IPS-20b (cell line): ENCODE data around the gene RAMACL.
"Not testable (repeated sequence)": the region's sequence is repeated elsewhere in the genome, so short reads cannot be mapped to it uniquely, and the experiment has no call there.

Source experiments
- H3K27ac ChIP-seq: one replicate; pipeline ENCODE4 v1.5.1; 2013; ENCODE audit warnings: low read length
- H3K27me3 ChIP-seq: 2 replicates; pipeline ENCODE4 v1.6.1; 2013; ENCODE audit warnings: mild to moderate bottlenecking, low read length, inconsistent platforms; ENCODE audit not compliant: insufficient read depth
- H3K36me3 ChIP-seq: 2 replicates; pipeline ENCODE4 v1.6.1; 2013; ENCODE audit warnings: low read depth, mild to moderate bottlenecking, inconsistent platforms, low read length, moderate library complexity; ENCODE audit not compliant: insufficient read depth
- H3K4me1 ChIP-seq: 2 replicates; pipeline ENCODE4 v1.6.1; 2013; ENCODE audit warnings: mild to moderate bottlenecking, control low read depth, inconsistent platforms, low read length, moderate library complexity; ENCODE audit not compliant: insufficient read depth
- H3K4me3 ChIP-seq: 2 replicates; pipeline ENCODE4 v1.5.1; 2013; ENCODE audit warnings: mild to moderate bottlenecking, low read length, inconsistent platforms
- H3K9ac ChIP-seq: 2 replicates; pipeline ENCODE4 v1.6.1; 2013; ENCODE audit warnings: low read depth, mild to moderate bottlenecking, inconsistent platforms, low read length, moderate library complexity
- H3K9me3 ChIP-seq: 2 replicates; pipeline ENCODE4 v1.6.1; 2013; ENCODE audit warnings: mild to moderate bottlenecking, low read depth, low read length, inconsistent platforms; ENCODE audit not compliant: insufficient read depth

Gene RAMACL

GRCh38 chr6:166543603-166544295 lies 42.7 kb downstream of the RAMACL start:
- H3K27ac ChIP-seq, result no peak overlapping the region
- no peaks in the 10 kb centered on the region for H3K27me3 ChIP-seq
- H3K9ac ChIP-seq, result no peak overlapping the region
- H3K4me3 ChIP-seq, result no peak overlapping the region
- H3K36me3 ChIP-seq, result no peaks in the 10 kb centered on the region
- H3K9me3 ChIP-seq, result no peaks in the 10 kb centered on the region
- H3K4me1 ChIP-seq, result peaks cover 31% of the 10 kb centered on the region

DNA sequence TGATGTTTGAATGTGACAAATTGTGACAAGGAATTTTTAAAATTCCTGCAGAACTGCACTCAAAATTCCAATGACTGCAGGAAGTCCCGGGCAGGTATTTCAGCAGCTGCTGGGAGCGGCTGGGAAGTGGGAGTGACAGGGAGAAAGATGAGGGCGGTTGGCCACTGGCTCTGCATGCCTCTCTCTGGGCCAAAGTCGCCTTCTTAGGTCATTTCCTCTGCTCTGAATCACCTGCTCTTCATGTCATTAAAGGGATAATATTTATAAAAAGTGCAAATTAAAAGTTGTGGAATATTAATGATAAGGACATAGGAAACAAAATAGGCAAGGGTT lies 43.9 kb downstream of the RAMACL start:
- Histone ChIP-seq H3K9ac (no peak overlapping the region), H3K36me3 (no peaks in the 10 kb centered on the region), H3K27ac (no peak overlapping the region), H3K27me3 (no peaks in the 10 kb centered on the region), H3K4me3 (no peak overlapping the region), H3K9me3 (no peaks in the 10 kb centered on the region), H3K4me1 (peaks cover 31% of the 10 kb centered on the region)

GRCh38 chr6:166541876-166542579 lies 44.5 kb downstream of the RAMACL start:
- H3K4me3 ChIP-seq, result no peak overlapping the region
- H3K4me1 ChIP-seq, result peaks cover 31% of the 10 kb centered on the region
- no peaks in the 10 kb centered on the region for H3K27me3 ChIP-seq
- no peak overlapping the region for H3K27ac ChIP-seq
- no peaks in the 10 kb centered on the region for H3K9me3 ChIP-seq
- no peaks in the 10 kb centered on the region for H3K36me3 ChIP-seq
- no peak overlapping the region for H3K9ac ChIP-seq

GRCh38 chr6:166541366-166541765 lies 45.1 kb downstream of the RAMACL start:
- Histone ChIP-seq H3K36me3 (no peaks in the 10 kb centered on the region), H3K9ac (no peak overlapping the region), H3K27me3 (no peaks in the 10 kb centered on the region), H3K27ac (no peak overlapping the region), H3K4me3 (no peak overlapping the region), H3K9me3 (no peaks in the 10 kb centered on the region), H3K4me1 (peaks cover 31% of the 10 kb centered on the region)

DNA sequence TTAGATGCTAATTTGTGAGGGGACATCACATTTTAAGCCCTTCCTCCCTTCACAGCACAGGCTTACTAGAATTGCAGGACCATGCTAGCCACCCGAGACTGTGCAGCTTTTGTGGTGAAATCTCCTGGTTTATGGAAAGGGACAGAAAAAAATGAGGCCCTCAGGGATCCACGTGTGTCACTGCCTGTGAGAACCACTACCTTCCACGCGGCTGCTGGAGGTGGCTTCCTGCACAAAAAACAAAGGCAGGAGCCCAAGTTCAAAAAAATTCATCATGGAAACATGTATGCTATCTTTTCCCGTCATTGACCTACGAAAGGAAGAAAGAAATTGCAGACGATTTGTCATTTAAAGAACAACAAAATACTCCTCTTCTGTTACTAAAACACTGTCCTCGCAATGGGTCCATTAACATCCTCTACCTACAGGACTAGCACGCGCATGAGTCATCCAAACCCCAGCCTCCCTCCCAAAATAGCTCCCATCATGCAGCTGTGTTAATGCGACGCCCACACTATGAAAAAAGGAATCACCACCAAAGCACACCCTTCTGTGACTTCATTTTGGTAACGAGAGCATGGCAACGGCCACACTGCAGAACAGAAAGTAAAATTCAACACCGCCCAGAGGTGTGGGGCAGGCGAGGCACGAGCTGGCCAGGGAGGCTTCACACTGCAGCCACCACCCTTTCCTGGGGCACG lies 45.7 kb downstream of the RAMACL start:
- H3K4me1 ChIP-seq, result peaks cover 31% of the 10 kb centered on the region
- H3K9me3 ChIP-seq, result no peaks in the 10 kb centered on the region
- H3K4me3 ChIP-seq, result no peak overlapping the region
- H3K27me3 ChIP-seq, result no peaks in the 10 kb centered on the region
- H3K9ac ChIP-seq, result no peak overlapping the region
- H3K36me3 ChIP-seq, result no peaks in the 10 kb centered on the region
- H3K27ac ChIP-seq, result no peak overlapping the region

DNA sequence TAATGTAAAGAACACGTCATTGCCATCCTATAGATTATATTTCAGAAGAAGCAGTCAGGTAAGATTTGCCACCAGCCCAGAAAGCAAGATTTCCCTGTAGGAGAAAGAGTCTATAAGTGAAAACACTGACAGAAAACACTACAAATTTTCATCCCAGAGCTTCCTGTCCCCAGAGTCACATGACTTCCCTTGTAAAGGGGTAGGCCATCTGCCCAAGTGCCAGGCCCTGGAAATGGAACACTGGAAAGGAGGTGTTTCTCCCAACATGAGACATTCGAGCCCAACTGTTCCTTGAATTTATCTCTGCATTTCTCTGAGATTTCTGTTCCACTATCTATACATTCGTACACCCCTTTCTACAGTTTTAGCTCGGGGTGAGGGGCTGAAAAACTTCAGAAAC lies 46.9 kb downstream of the RAMACL start:
- Histone ChIP-seq H3K4me1 (peaks cover 31% of the 10 kb centered on the region), H3K27ac (no peak overlapping the region), H3K9me3 (no peaks in the 10 kb centered on the region), H3K27me3 (no peaks in the 10 kb centered on the region), H3K9ac (no peak overlapping the region), H3K4me3 (no peak overlapping the region), H3K36me3 (peaks cover 2% of the 10 kb centered on the region; the same call in 1 of the 2 replicates)

GRCh38 chr6:166539011-166539385 lies 47.5 kb downstream of the RAMACL start:
- H3K27me3 ChIP-seq, H3K36me3 ChIP-seq, H3K9me3 ChIP-seq, H3K9ac ChIP-seq, H3K4me3 ChIP-seq, H3K27ac ChIP-seq: not testable (repeated sequence)
- peaks cover 31% of the 10 kb centered on the region for H3K4me1 ChIP-seq

GRCh38 chr6:166538297-166539010 lies 48.0 kb downstream of the RAMACL start:
- Histone ChIP-seq H3K9ac (no peak overlapping the region), H3K4me3 (no peak overlapping the region), H3K27ac (no peak overlapping the region), H3K27me3 (no peaks in the 10 kb centered on the region), H3K36me3 (peaks cover 5% of the 10 kb centered on the region; the same call in 1 of the 2 replicates), H3K4me1 (peaks cover 31% of the 10 kb centered on the region), H3K9me3 (no peaks in the 10 kb centered on the region)

DNA sequence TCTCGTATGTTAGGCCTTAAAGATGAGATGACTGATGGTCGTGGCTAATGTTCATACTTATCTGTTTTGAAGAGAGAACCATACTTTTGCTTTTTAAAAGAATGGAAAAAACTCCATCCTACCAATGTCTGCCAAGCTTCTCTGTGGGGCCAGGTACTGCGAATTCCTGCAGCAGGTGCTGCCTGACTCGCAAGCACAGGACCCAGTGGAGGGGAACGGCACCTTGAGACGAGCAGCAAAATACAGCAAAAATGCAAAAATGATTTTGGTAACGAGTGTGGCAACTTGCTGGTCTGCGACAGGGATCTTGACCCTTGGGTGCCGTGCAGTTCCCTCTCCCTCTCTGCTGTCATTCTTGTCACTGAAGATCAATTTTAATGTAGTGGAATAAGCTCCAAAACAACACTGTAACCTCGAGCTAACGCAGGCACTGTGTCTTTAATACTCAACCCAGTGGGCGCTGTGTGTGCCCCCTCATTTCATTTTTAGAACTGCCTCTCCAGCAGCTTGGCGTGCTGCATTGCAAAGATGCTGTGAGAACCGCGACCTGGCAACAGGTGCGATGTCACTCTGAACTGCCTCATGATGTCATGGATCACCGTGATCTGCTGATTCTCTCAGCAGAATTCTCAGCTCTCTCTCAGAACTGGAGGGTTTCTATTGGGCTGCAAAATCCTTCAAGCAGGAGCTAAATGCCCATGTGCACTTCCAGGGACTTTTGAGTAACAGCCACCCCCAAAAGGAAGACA lies 51.6 kb downstream of the RAMACL start:
- H3K9ac ChIP-seq, result no peak overlapping the region
- H3K4me1 ChIP-seq, result peaks cover 4% of the 10 kb centered on the region
- H3K27me3 ChIP-seq, result no peaks in the 10 kb centered on the region
- H3K27ac ChIP-seq, result no peak overlapping the region
- no peak overlapping the region for H3K4me3 ChIP-seq
- peaks cover 15% of the 10 kb centered on the region; the same call in 1 of the 2 replicates for H3K36me3 ChIP-seq
- no peaks in the 10 kb centered on the region for H3K9me3 ChIP-seq

DNA sequence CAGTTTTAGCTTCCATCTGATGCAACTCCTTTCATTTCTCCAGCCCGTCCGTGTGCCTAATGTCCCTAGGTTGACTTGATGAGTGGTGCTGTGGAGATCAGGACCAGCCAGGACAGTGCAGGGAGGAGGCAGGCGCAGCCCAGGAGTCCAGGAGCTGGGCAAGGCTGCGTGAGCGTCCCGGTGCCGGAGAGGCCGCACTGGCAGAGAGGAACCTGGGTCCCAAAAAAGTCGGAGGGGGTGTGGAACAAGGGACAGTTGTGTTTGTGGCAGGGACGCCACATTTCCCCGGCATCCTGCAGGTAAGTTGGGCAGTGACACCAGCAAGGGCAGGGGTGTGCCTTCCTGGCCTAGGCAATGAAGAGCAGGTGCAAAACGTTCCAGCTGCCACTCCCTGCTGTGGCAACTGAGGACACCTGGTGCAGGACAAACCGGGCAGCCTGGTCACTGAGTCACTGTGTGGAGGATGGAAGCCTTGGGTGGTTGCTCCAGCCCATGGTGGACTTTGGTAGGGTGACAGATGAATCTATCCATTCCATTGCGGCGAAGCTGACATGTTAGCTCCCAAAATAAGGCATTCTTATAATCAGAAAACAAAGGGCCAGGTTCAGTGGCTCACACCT lies 53.2 kb downstream of the RAMACL start:
- no peak overlapping the region for H3K4me3 ChIP-seq
- H3K9me3 ChIP-seq, result no peaks in the 10 kb centered on the region
- no peak overlapping the region for H3K9ac ChIP-seq
- peaks cover 20% of the 10 kb centered on the region; the same call in 1 of the 2 replicates for H3K36me3 ChIP-seq
- H3K27ac ChIP-seq, result no peak overlapping the region
- no peaks in the 10 kb centered on the region for H3K4me1 ChIP-seq
- H3K27me3 ChIP-seq, result no peaks in the 10 kb centered on the region
